ENCODE data around the gene TCF7.

DNA sequence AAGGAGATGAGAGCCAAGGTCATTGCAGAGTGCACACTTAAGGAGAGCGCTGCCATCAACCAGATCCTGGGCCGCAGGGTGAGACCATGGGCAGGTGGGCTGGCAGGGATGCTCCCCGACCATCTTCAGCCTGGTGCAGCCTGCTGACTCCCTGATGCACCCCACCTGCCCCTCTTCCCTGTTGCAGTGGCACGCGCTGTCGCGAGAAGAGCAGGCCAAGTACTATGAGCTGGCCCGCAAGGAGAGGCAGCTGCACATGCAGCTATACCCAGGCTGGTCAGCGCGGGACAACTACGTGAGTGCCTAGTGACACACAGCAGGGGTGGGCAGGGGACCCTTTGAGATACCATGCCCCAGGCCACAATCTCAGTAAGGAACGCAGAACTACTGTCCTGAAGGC is 28.3 kb downstream of the TCF7 start:
- TF ChIP-seq, protein P1, sequence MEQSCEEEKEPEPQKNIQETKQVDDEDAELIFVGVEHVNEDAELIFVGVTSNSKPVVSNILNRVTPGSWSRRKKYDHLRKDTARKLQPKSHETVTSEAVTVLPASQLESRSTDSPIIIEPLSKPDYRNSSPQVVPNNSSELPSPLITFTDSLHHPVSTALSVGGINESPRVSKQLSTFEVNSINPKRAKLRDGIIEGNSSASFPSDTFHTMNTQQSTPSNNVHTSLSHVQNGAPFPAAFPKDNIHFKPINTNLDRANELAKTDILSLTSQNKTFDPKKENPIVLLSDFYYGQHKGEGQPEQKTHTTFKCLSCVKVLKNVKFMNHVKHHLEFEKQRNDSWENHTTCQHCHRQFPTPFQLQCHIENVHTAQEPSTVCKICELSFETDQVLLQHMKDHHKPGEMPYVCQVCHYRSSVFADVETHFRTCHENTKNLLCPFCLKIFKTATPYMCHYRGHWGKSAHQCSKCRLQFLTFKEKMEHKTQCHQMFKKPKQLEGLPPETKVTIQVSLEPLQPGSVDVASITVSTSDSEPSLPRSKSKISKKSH (CRISPR knock-in tag; IDR thresholded peaks at IDR 0.05; ENCODE audit: borderline replicate concordance) = no peak
- TF ChIP-seq REPIN1 (CRISPR knock-in tag; IDR thresholded peaks at IDR 0.05; ENCODE audit: borderline replicate concordance, low read depth) (no peak), HES4 (CRISPR knock-in tag; IDR thresholded peaks at IDR 0.05; ENCODE audit: borderline replicate concordance) (no peak), MAZ (IDR thresholded peaks at IDR 0.05; ENCODE audit: borderline replicate concordance, low read depth, low read length) (no peak), MAZ (CRISPR knock-in tag; IDR thresholded peaks at IDR 0.05; ENCODE audit: low read depth) (no peak)

Data from HepG2 (cell line).